ENCODE results near the gene MFSD6.

The MFSD6 gene

DNA sequence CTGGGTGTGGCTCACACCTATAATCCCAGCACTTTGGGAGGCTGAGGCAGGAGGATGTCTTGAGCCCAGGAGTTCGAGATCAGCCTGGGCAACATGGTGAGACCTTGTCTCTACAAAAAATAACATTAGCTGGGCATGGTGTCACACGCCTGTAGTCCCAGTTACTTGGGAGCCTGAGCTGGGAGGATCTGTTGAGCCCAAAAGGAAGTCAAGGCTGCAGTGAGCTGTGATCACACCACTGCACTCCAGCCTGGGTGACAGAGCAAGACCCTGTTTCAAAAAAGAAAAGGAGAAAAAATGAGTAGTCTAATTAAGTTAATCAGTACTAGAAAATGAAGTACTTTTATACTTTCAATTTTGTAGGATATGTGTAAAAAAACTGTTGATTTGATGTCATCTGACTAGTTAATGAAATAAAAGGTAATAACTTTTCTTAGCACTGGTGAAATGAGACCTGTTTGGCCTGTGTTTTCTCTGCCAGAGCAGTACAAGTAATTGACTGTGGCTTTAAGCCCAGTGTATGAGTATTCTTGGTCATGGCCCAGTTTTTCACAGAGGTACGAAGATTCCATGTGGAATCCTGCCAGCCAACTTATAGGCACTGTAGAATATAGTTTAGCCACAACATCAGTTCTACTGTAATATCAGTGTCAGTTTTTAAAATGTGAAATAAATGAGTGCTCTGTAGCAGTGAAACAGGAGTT, 35.8 kb downstream of the MFSD6 start (continued):
- TF ChIP-seq, protein P1, sequence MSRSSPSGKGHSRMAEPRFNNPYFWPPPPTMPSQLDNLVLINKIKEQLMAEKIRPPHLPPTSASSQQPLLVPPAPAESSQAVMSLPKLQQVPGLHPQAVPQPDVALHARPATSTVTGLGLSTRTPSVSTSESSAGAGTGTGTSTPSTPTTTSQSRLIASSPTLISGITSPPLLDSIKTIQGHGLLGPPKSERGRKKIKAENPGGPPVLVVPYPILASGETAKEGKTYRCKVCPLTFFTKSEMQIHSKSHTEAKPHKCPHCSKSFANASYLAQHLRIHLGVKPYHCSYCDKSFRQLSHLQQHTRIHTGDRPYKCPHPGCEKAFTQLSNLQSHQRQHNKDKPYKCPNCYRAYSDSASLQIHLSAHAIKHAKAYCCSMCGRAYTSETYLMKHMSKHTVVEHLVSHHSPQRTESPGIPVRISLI (tag by site-specific recombination; IDR thresholded peaks at IDR 0.05): no peak
- TF ChIP-seq ZNF394 (tag by site-specific recombination; IDR thresholded peaks at IDR 0.05; ENCODE audit: borderline replicate concordance) (no peak), KLF8 (tag by site-specific recombination; IDR thresholded peaks at IDR 0.05) (no peak)

DNA sequence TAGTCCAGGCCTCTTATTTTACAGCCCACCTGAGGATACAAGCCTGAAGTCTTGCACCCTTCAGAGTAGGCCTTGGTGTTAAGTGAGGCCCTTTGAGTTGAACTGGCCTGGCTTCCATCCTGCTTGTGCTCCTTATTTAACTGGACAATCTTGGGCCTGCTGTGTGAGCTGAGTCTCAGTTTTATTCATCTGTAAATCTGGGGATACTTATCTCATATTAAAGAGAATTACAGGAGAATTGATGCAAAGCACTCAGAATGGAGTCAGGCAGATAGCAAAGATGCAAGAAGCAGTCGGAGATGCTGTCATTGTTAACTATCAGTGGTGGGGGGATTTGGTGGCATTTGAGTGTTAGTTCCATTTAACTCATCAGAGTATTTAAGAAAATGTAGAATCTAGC, 36.8 kb downstream of the MFSD6 start:
- Histone ChIP-seq H3K36me3 (ENCODE audit: control insufficient read depth in 2 of 2, insufficient read depth in 1 of 2, low read length in 2 of 2) (no peaks in the 10 kb centered on the region), H3K4me1 (ENCODE audit: control insufficient read depth, insufficient read depth, low read length) (no peaks in the 10 kb centered on the region; the same call in 1 of the 2 replicates), H3K9me3 (ENCODE audit: control insufficient read depth, insufficient read depth, low read depth, low read length) (no peaks in the 10 kb centered on the region), H3K4me3 (ENCODE audit: low read depth, low read length) (no peak overlapping the region), H3K27ac (ENCODE audit: extremely low read depth, low read depth, low read length) (no peak overlapping the region)
- ChIA-PET POLR2A (no interaction called here), CTCF (interaction anchor here (0.6 kb wide), 1 partner anchor 356 kb away, joined by 3 read pairs; no protein-coding TSS in a partner anchor)
- TF ChIP-seq ZNF157 (tag by site-specific recombination; IDR thresholded peaks at IDR 0.05): no peak
- TF ChIP-seq HOXA7 (CRISPR knock-in tag; IDR thresholded peaks at IDR 0.05; ENCODE audit: borderline replicate concordance): no peak
- no peak for TF ChIP-seq ZNF335 (tag by site-specific recombination; conservative IDR thresholded peaks at IDR 0.05)

GRCh38 chr2:190446193-190446592, 38.0 kb downstream of the MFSD6 start:
- Histone ChIP-seq H3K27ac (ENCODE audit: extremely low read depth, low read depth, low read length) (no peak overlapping the region), H3K36me3 (ENCODE audit: control insufficient read depth in 2 of 2, insufficient read depth in 1 of 2, low read length in 2 of 2) (no peaks in the 10 kb centered on the region), H3K4me1 (ENCODE audit: control insufficient read depth, insufficient read depth, low read length) (no peaks in the 10 kb centered on the region; the same call in 1 of the 2 replicates), H3K9me3 (ENCODE audit: control insufficient read depth, insufficient read depth, low read depth, low read length) (no peaks in the 10 kb centered on the region), H3K4me3 (ENCODE audit: low read depth, low read length) (no peak overlapping the region)
- POLR2A ChIA-PET: no interaction called here
- TF ChIP-seq TRIM28 (IDR thresholded peaks at IDR 0.05; ENCODE audit: borderline replicate concordance, low read length): no peak
- TF ChIP-seq SP2 (tag by site-specific recombination; IDR thresholded peaks at IDR 0.05): no peak
- TF ChIP-seq, protein P2, sequence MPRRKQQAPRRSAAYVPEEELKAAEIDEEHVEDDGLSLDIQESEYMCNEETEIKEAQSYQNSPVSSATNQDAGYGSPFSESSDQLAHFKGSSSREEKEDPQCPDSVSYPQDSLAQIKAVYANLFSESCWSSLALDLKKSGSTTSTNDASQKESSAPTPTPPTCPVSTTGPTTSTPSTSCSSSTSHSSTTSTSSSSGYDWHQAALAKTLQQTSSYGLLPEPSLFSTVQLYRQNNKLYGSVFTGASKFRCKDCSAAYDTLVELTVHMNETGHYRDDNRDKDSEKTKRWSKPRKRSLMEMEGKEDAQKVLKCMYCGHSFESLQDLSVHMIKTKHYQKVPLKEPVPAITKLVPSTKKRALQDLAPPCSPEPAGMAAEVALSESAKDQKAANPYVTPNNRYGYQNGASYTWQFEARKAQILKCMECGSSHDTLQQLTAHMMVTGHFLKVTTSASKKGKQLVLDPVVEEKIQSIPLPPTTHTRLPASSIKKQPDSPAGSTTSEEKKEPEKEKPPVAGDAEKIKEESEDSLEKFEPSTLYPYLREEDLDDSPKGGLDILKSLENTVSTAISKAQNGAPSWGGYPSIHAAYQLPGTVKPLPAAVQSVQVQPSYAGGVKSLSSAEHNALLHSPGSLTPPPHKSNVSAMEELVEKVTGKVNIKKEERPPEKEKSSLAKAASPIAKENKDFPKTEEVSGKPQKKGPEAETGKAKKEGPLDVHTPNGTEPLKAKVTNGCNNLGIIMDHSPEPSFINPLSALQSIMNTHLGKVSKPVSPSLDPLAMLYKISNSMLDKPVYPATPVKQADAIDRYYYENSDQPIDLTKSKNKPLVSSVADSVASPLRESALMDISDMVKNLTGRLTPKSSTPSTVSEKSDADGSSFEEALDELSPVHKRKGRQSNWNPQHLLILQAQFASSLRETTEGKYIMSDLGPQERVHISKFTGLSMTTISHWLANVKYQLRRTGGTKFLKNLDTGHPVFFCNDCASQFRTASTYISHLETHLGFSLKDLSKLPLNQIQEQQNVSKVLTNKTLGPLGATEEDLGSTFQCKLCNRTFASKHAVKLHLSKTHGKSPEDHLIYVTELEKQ (tag by site-specific recombination; IDR thresholded peaks at IDR 0.05; ENCODE audit: borderline replicate concordance): no peak
- TF ChIP-seq, protein P3, sequence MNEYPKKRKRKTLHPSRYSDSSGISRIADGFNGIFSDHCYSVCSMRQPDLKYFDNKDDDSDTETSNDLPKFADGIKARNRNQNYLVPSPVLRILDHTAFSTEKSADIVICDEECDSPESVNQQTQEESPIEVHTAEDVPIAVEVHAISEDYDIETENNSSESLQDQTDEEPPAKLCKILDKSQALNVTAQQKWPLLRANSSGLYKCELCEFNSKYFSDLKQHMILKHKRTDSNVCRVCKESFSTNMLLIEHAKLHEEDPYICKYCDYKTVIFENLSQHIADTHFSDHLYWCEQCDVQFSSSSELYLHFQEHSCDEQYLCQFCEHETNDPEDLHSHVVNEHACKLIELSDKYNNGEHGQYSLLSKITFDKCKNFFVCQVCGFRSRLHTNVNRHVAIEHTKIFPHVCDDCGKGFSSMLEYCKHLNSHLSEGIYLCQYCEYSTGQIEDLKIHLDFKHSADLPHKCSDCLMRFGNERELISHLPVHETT (tag by site-specific recombination; IDR thresholded peaks at IDR 0.05): no peak
- no peak for TF ChIP-seq ZNF558 (tag by site-specific recombination; IDR thresholded peaks at IDR 0.05)
- TF ChIP-seq ZNF280C (tag by site-specific recombination; IDR thresholded peaks at IDR 0.05): no peak
- CTCF ChIA-PET: no interaction called here
